ENCODE data around the gene RHCG.

The RHCG gene

GRCh38 chr15:89475661-89476060, 20.7 kb downstream of the RHCG start:
- DNase-seq = no peak

- peak; percentile 49 for DNase-seq
Observed at GRCh38 chr15:89472785-89473256, 23.6 kb downstream of the RHCG start.

GRCh38 chr15:89469426-89470096, 26.8 kb downstream of the RHCG start:
- DNase-seq = no peak

GRCh38 chr15:89468813-89469212, 27.6 kb downstream of the RHCG start:
- peak; percentile 7 for DNase-seq

GRCh38 chr15:89463113-89463512, 33.3 kb downstream of the RHCG start:
- DNase-seq = no peak

GRCh38 chr15:89462198-89462912, 34.0 kb downstream of the RHCG start:
- DNase-seq = peak; percentile 39

- no peak for DNase-seq
Observed at GRCh38 chr15:89461386-89461785, 35.0 kb downstream of the RHCG start.

GRCh38 chr15:89460048-89460447, 36.3 kb downstream of the RHCG start:
- no peak for DNase-seq

GRCh38 chr15:89459271-89460038, 36.9 kb downstream of the RHCG start:
- DNase-seq = no peak

GRCh38 chr15:89458440-89458839, 37.9 kb downstream of the RHCG start:
- DNase-seq = no peak

GRCh38 chr15:89457086-89457485, 39.3 kb downstream of the RHCG start:
- DNase-seq = peak; percentile 15

- DNase-seq = no peak
Observed at GRCh38 chr15:89455535-89455934, 40.8 kb downstream of the RHCG start.

- no peak for DNase-seq
Observed at GRCh38 chr15:89452330-89452836, 44.0 kb downstream of the RHCG start.

- DNase-seq = no peak
Observed at GRCh38 chr15:89451846-89452245, 44.5 kb downstream of the RHCG start.

GRCh38 chr15:89450076-89451006, 46.0 kb downstream of the RHCG start:
- no peak for DNase-seq

- DNase-seq = no peak
Observed at GRCh38 chr15:89448825-89449224, 47.6 kb downstream of the RHCG start.

- no peak for DNase-seq
Observed at GRCh38 chr15:89447676-89448075, 48.7 kb downstream of the RHCG start.

- DNase-seq = no peak
Observed at GRCh38 chr15:89446255-89446891, 50.0 kb downstream of the RHCG start.

GRCh38 chr15:89445518-89445917, 50.9 kb downstream of the RHCG start:
- no peak for DNase-seq

- no peak for DNase-seq
Observed at GRCh38 chr15:89444241-89445225, 51.9 kb downstream of the RHCG start.

- DNase-seq = no peak
Observed at GRCh38 chr15:89443581-89443980, 52.8 kb downstream of the RHCG start.

All from fibroblast of skin of right biceps (primary cell).